Thoracic aorta (tissue), 2 donors: Measurements from ENCODE around the gene IRF1. TPM values are rescaled to one million over a fixed set of nuclear protein-coding genes. Genes with fewer than 3 reads are reported as not detected.

Experiments
- ATAC-seq: fragments of 150-250 bp; one replicate; pipeline ENCODE4 v1.8.0; 2017; ENCODE audit warnings: low read depth; ENCODE audit not compliant: insufficient number of reproducible peaks, low FRiP score
- DNase-seq: peaks from one replicate; pipeline ENCODE4 v3.0.0-alpha.2; 2020; ENCODE audit warnings: low spot score
- H3K27ac ChIP-seq, 2 donors: fragments of 200-600 bp; sonication (generic); 1 replicate in 1 of 2; 2 replicates in 1 of 2; pipeline ENCODE4 v1.5.1; 2016; ENCODE audit warnings: mild to moderate bottlenecking in 2 of 2, moderate library complexity in 2 of 2
- H3K27me3 ChIP-seq: fragments of 200-600 bp; sonication (generic); replicated peaks from 2 replicates; pipeline ENCODE4 v1.6.0; 2016; ENCODE audit warnings: mild to moderate bottlenecking; ENCODE audit not compliant: insufficient read depth
- H3K36me3 ChIP-seq: fragments of 200-600 bp; sonication (generic); one replicate; pipeline ENCODE4 v1.5.1; 2016
- H3K4me1 ChIP-seq, 2 donors: fragments of 200-600 bp; sonication (generic); 1 replicate in 1 of 2; 2 replicates in 1 of 2; pipeline versions ENCODE4 v1.5.1 to v1.6.0; 2016; ENCODE audit warnings: low read depth in 2 of 2, mild to moderate bottlenecking in 1 of 2; ENCODE audit not compliant: control insufficient read depth in 1 of 2
- H3K4me3 ChIP-seq: fragments of 200-600 bp; sonication (generic); 2 replicates; pipeline ENCODE4 v1.5.1; 2016; ENCODE audit warnings: mild to moderate bottlenecking
- H3K9me3 ChIP-seq: fragments of 200-600 bp; sonication (generic); 2 replicates; pipeline ENCODE4 v1.5.1; 2016
- total RNA-seq, 2 donors: library from RNA; depleted of rRNA; stranded (reverse); fragments of >200 nt; gene quantifications; one replicate each; pipeline versions ENCODE4 v1.1.0 to v1.2.3, GENCODE V29; 2016
- TF ChIP-seq, protein P1 (sequence below): fragments of 200-600 bp; sonication (generic); IDR thresholded peaks from one replicate; pipeline ENCODE4 v1.5.1; 2019; ENCODE audit warnings: antibody characterized with exemption

IRF1 gene
- total RNA-seq, 2 donors from 2014 or later: 31.3 to 57.7 TPM

DNA sequence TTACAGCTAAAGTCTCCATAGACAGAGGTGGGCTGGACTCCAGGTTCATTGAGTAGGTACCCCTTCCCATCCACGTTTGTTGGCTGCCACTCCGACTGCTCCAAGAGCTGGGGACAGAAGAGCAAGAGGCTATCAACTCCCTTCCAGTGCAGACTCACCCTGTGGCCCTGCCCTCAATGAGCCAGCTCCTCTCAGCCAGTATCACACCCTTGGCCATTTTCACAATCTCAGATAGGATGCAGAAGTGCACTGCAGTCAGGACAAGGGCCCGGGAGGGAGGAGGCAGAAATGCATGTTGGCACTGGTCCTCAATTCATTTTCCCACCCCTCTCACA lies 6.2 kb downstream of the IRF1 start:
- H3K27me3 ChIP-seq: no peaks in the 10 kb centered on the region
- peaks cover 14 to 30% of the 10 kb centered on the region in 2 donors for H3K4me1 ChIP-seq
- peaks cover 22% of the 10 kb centered on the region for H3K36me3 ChIP-seq
- no peak overlapping the region for H3K4me3 ChIP-seq
- ATAC-seq: no peak
- no peak overlapping the region for H3K27ac ChIP-seq
- TF ChIP-seq, protein P1, sequence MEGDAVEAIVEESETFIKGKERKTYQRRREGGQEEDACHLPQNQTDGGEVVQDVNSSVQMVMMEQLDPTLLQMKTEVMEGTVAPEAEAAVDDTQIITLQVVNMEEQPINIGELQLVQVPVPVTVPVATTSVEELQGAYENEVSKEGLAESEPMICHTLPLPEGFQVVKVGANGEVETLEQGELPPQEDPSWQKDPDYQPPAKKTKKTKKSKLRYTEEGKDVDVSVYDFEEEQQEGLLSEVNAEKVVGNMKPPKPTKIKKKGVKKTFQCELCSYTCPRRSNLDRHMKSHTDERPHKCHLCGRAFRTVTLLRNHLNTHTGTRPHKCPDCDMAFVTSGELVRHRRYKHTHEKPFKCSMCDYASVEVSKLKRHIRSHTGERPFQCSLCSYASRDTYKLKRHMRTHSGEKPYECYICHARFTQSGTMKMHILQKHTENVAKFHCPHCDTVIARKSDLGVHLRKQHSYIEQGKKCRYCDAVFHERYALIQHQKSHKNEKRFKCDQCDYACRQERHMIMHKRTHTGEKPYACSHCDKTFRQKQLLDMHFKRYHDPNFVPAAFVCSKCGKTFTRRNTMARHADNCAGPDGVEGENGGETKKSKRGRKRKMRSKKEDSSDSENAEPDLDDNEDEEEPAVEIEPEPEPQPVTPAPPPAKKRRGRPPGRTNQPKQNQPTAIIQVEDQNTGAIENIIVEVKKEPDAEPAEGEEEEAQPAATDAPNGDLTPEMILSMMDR: no peak
- no peak for DNase-seq
- no peaks in the 10 kb centered on the region for H3K9me3 ChIP-seq

DNA sequence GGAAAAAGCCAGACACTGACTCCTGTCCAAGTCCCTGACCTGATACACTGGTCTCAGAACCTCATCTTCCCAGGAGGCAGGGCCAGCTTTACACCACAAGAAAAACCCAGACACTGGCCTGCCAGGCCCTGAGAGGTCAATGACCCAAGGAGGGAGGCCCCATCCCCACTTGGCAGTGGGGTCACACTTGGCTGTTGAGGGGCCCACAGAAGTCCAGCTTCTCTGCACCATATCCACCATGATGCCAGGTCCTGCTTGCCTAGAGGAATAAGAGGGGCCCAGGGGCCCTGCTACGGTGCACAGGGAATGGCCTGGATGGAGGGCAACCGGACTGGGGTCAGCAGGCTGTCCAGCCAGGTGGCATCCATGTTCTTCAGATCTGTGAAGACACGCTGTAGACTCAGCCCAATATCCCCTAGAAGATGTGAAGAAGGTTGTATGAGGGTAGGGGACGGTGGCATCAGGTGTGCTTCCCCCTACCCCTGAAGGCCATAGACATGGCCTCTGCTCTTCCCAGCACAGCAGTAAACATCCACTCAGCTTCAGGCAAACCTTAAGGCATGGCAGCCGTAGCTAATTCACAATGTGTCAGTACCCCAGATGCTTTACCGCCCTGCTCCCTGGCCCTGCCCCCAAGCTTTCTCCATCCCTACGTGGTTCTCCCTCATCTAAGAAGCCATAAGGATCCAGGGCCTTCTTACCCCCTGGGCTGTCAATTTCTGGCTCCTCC lies 6.7 kb downstream of the IRF1 start:
- TF ChIP-seq, protein P1: no peak
- DNase-seq: no peak
- H3K36me3 ChIP-seq: peaks cover 22% of the 10 kb centered on the region
- ATAC-seq: no peak
- H3K9me3 ChIP-seq: no peaks in the 10 kb centered on the region
- H3K27ac ChIP-seq: no peak overlapping the region
- peaks cover 12 to 30% of the 10 kb centered on the region in 2 donors for H3K4me1 ChIP-seq
- no peaks in the 10 kb centered on the region for H3K27me3 ChIP-seq
- H3K4me3 ChIP-seq: no peak overlapping the region

DNA sequence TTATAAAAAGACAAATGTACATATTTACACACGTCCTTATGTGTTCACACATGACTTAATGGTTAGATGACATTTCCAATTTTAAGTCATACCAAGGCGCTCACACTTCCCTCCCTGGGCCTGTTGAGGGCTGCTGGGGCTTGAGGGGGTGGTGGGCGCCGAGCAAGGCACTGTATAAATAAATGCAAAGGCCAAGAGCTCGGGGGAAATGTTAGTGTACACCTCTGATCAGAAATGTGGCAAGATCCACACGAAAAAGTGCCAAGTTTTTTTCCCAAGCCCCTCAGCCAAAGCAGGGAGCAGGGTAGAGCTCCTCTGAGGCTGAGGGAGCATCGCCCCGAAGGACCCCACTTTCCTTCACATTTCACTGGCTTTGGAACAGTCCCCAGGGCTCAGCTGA lies 7.5 kb downstream of the IRF1 start:
- Histone ChIP-seq H3K4me3 (no peak overlapping the region), H3K9me3 (no peaks in the 10 kb centered on the region), H3K36me3 (peaks cover 22% of the 10 kb centered on the region), H3K4me1 (peaks cover 12 to 30% of the 10 kb centered on the region in 2 donors), H3K27me3 (no peaks in the 10 kb centered on the region), H3K27ac (no peak overlapping the region)
- TF ChIP-seq, protein P1: no peak
- no peak for ATAC-seq
- no peak for DNase-seq

DNA sequence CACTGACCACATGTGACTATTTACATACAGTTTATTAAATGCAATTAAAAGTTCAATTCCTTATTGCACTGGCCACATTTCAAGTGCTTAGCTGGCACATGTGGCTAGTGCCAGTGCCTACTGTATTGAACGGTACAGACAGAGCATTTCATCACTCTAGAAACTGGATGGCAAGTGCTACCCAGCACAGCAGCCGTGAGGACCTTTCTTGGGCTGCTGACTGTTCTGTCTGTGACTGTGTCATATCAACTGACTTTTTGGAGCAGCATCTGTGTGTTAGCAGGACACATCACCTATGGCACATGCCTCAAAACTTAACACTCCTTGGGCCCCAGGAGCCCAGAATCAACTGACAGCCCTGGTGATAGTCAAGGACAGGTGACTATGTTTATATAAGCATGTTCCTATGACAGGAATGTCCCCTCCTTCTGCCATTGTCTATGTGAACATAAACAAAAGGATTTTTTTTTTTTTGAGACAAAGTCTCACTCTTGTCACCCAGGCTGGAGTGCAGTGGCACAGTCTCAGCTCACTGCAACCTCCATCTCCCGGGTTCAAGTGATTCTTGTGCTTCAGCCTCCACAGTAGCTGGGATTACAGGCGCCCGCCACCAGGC lies 8.9 kb downstream of the IRF1 start:
- Histone ChIP-seq H3K9me3 (no peaks in the 10 kb centered on the region), H3K4me3 (no peak overlapping the region), H3K4me1 (peaks cover 10 to 25% of the 10 kb centered on the region in 2 donors), H3K27ac (no peak overlapping the region), H3K36me3 (peaks cover 20% of the 10 kb centered on the region), H3K27me3 (no peaks in the 10 kb centered on the region)
- no peak for DNase-seq
- TF ChIP-seq, protein P1: no peak
- ATAC-seq: no peak

DNA sequence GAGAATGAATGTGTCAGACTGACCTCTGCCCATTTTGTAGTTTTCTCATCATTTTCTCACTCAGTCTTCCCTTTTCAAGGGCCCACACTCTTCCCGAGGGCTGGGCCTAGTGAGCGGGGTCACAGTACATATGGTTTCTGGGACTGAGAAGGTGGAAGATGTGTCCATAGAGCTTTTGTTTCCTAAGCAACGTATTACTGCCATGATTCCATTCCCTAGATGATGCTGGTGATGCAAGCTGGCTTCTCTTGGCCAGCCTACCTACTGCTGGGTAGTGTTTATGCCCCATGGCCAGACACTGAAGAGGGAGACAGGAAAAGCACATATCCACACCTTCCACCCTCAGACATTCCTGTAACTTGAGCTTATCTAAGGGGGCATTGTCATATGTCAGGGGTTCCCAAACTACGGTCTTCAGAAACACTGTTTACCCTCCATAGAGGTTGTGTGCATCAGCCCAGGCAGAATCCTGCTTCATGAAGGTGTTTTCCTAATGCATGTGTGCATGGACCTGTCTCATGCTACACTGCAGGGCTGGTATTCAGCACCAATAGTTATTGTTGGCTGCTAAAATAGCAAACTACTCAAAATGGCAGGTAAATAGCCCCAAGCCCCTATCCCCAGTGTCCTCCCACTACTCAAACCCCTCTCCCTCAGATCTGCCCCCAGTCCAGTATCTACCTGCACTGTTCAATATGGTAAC lies 9.5 kb downstream of the IRF1 start:
- Histone ChIP-seq H3K27ac (no peak overlapping the region), H3K4me3 (no peak overlapping the region), H3K9me3 (no peaks in the 10 kb centered on the region), H3K27me3 (no peaks in the 10 kb centered on the region), H3K36me3 (peaks cover 13% of the 10 kb centered on the region), H3K4me1 (peaks cover 9 to 27% of the 10 kb centered on the region in 2 donors)
- no peak for ATAC-seq
- TF ChIP-seq, protein P1: no peak
- no peak for DNase-seq
